Measurements from ENCODE around the gene GDPGP1.
A peak's percentile ranks its signal among the peaks of the same experiment; 100 is the strongest.
"Not testable (repeated sequence)": the region's sequence is repeated elsewhere in the genome, so short reads cannot be mapped to it uniquely, and the experiment has no call there.

The GDPGP1 gene

GRCh38 chr15:90227336-90227735 is 6.7 kb upstream of the GDPGP1 start:
- no peak for DNase-seq

- no peak for DNase-seq
Observed at GRCh38 chr15:90227816-90228772, 5.9 kb upstream of the GDPGP1 start.

- no peak for DNase-seq
Observed at GRCh38 chr15:90228960-90229359, 5.0 kb upstream of the GDPGP1 start.

GRCh38 chr15:90230071-90230494 is 3.9 kb upstream of the GDPGP1 start:
- DNase-seq, result no peak

- no peak for DNase-seq
Observed at GRCh38 chr15:90230610-90231009, 3.4 kb upstream of the GDPGP1 start.

GRCh38 chr15:90231028-90232017 is 2.7 kb upstream of the GDPGP1 start:
- no peak for DNase-seq

GRCh38 chr15:90232196-90232595 is 1.8 kb upstream of the GDPGP1 start:
- no peak for DNase-seq

- no peak for DNase-seq
Observed at GRCh38 chr15:90232941-90233386, 1.0 kb upstream of the GDPGP1 start.

- DNase-seq, result peak; percentile 28 to 75
Observed at GRCh38 chr15:90233387-90234095, 468 bp upstream of the GDPGP1 start, which contains the start of gene CIB1. TSS of gene CIB1 (minus strand) at chr15:90233941. CDS start at chr15:90233885, 56 bp downstream.

GRCh38 chr15:90239371-90239770 is 5.4 kb downstream of the GDPGP1 start:
- no peak for DNase-seq

- no peak for DNase-seq
Observed at GRCh38 chr15:90240856-90241255, 6.8 kb downstream of the GDPGP1 start.

- DNase-seq, result no peak
Observed at GRCh38 chr15:90241343-90242192, 7.6 kb downstream of the GDPGP1 start.

GRCh38 chr15:90243943-90244639 is 10.1 kb downstream of the GDPGP1 start:
- no peak for DNase-seq

GRCh38 chr15:90248789-90249202 is 14.8 kb downstream of the GDPGP1 start:
- DNase-seq, result no peak

- peak; percentile 52 to 78 for DNase-seq
Observed at GRCh38 chr15:90249203-90249863, 15.3 kb downstream of the GDPGP1 start, which contains the start of gene TTLL13. TSS of gene TTLL13 (plus strand) at chr15:90249556. CDS start at chr15:90250631, 1,075 bp downstream.

- DNase-seq, result no peak
Observed at GRCh38 chr15:90257776-90258175, 23.8 kb downstream of the GDPGP1 start.

GRCh38 chr15:90259524-90259923 is 25.5 kb downstream of the GDPGP1 start:
- no peak for DNase-seq

GRCh38 chr15:90260731-90261130 is 26.7 kb downstream of the GDPGP1 start:
- DNase-seq, result not testable (repeated sequence)

GRCh38 chr15:90261811-90262210 is 27.8 kb downstream of the GDPGP1 start:
- no peak for DNase-seq

- no peak for DNase-seq
Observed at GRCh38 chr15:90262426-90262825, 28.4 kb downstream of the GDPGP1 start.

Data from NCI-H1930 (cell line).